SU-DHL-6 (cell line): ENCODE data around the gene CYP4F22.

Experiments used
- H2AFZ ChIP-seq: fragments of 200-600 bp; sonication (generic); 2 replicates; pipeline ENCODE4 v1.6.1; 2014; ENCODE audit warnings: low read depth, mild to moderate bottlenecking, moderate library complexity, mixed read lengths, antibody characterized with exemption, low read length; ENCODE audit not compliant: severe bottlenecking
- H3F3A ChIP-seq: fragments of 200-600 bp; shearing (Covaris generic); 2 replicates; pipeline ENCODE4 v1.6.0; 2016; ENCODE audit warnings: antibody characterized with exemption, mild to moderate bottlenecking; ENCODE audit not compliant: insufficient read depth
- H3K27ac ChIP-seq: fragments of 200-600 bp; sonication (generic); 2 replicates; pipeline ENCODE4 v1.5.1; 2016; ENCODE audit warnings: low read depth, mild to moderate bottlenecking, low read length, moderate library complexity, mixed read lengths
- H3K27me3 ChIP-seq: fragments of 200-600 bp; sonication (generic), shearing (Covaris generic); 2 replicates; pipeline ENCODE4 v1.6.0; 2014; ENCODE audit warnings: mild to moderate bottlenecking, low read length
- H3K36me3 ChIP-seq: fragments of 200-600 bp; sonication (generic); 2 replicates; pipeline ENCODE4 v1.6.1; 2014; ENCODE audit warnings: mild to moderate bottlenecking, low read length, mixed read lengths
- H3K4me2 ChIP-seq: fragments of 300-600, 200-600 bp; shearing (Covaris generic), sonication (generic); 2 replicates; pipeline ENCODE4 v1.6.0; 2014; ENCODE audit warnings: low read length, low read depth, mild to moderate bottlenecking; ENCODE audit not compliant: poor library complexity, severe bottlenecking
- H3K4me3 ChIP-seq: fragments of 200-600 bp; sonication (generic); 2 replicates; pipeline ENCODE4 v1.5.1; 2014; ENCODE audit warnings: antibody characterized with exemption, low read length, mild to moderate bottlenecking, mixed read lengths; ENCODE audit not compliant: insufficient read depth, poor library complexity, severe bottlenecking
- H3K79me2 ChIP-seq: fragments of 200-600 bp; sonication (generic); 2 replicates; pipeline ENCODE4 v1.6.1; 2014; ENCODE audit warnings: mild to moderate bottlenecking, low read length, moderate library complexity; ENCODE audit not compliant: insufficient read depth
- H3K9ac ChIP-seq: fragments of 200-600 bp; sonication (generic); 2 replicates; pipeline ENCODE4 v1.7.0; 2014; ENCODE audit warnings: mild to moderate bottlenecking, low read length
- H3K9me2 ChIP-seq: fragments of 200-600 bp; sonication (generic); replicated peaks from 2 replicates; pipeline ENCODE4 v1.6.1; 2014; ENCODE audit warnings: low read length; ENCODE audit not compliant: insufficient read depth
- H3K9me3 ChIP-seq: fragments of 200-600 bp; sonication (generic); 2 replicates; pipeline ENCODE4 v1.6.1; 2014; ENCODE audit warnings: low read length, mixed read lengths; ENCODE audit not compliant: insufficient read depth
- H4K20me1 ChIP-seq: fragments of 200-600 bp; sonication (generic); 2 replicates; pipeline ENCODE4 v1.6.1; 2014; ENCODE audit warnings: low read depth, mild to moderate bottlenecking, antibody characterized with exemption, low read length, moderate library complexity, mixed read lengths
- CTCF ChIP-seq: fragments of 200-600 bp; sonication (generic); IDR thresholded peaks from one replicate; pipeline ENCODE4 v1.5.1; 2017; ENCODE audit warnings: antibody characterized with exemption, mild to moderate bottlenecking, low read length, moderate library complexity; ENCODE audit not compliant: insufficient read depth, poor library complexity, severe bottlenecking
- EZH2phosphoT487 ChIP-seq: fragments of 200-600 bp; sonication (generic), shearing (Covaris generic); conservative IDR thresholded peaks from 2 replicates; pipeline ENCODE4 v1.6.1; 2018; ENCODE audit warnings: mild to moderate bottlenecking, antibody characterized with exemption, low read length, moderate library complexity, mixed read lengths

CYP4F22 gene

DNA sequence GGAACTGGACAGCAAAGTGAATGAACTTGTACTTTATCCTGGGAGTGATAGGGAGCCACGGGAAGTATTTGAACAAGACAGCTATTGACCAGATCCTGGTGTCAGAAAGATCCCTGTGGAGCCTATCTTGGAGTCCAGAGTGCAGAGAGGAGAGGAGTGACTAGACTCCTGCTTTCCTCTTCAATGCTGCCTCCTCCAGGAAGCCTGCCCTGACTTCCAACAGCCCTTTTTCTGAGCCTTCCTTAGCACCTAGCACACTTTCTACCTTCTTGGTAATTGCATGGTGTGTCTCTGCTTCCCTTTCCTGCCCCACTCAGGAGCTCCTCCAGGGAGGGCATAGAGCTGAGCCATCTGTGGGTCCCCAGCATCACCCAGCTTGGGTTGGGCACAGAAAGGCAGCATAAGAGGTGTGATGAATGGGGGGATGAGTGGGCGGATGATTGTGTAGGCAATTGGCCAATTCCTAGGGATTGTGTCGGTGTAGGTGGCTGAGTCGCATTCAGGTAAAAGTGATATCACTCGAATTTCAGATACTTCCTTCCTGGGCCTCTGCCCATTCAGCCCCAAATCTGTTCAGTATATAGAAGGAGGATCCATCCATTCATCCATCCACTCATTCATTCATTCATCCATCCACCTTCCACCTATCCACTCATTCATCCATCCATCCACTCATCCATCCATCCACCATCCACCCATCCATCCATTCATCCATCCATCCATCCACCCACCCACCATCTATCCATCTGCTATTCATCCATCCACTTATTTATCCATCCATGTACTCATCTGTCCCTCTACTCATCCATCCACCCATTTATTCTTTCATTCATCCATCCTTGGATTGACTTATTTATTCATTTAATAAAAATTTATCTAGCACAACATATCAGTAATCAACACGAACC is 26.9 kb downstream of the CYP4F22 start:
- Histone ChIP-seq H3K9me2 (no peaks in the 10 kb centered on the region), H3K4me2 (no peak overlapping the region), H3K27me3 (no peaks in the 10 kb centered on the region), H3K27ac (no peak overlapping the region), H3K9me3 (peaks cover 5% of the 10 kb centered on the region; the same call in 1 of the 2 replicates), H3K4me3 (no peak overlapping the region), H3K36me3 (no peaks in the 10 kb centered on the region), H3K79me2 (no peaks in the 10 kb centered on the region), H3F3A (no peaks in the 10 kb centered on the region), H4K20me1 (no peaks in the 10 kb centered on the region), H3K9ac (no peak overlapping the region), H2AFZ (no peak overlapping the region)
- no peak for TF ChIP-seq CTCF

- H3K4me3 ChIP-seq, result no peak overlapping the region
- H3F3A ChIP-seq, result no peaks in the 10 kb centered on the region
- H3K79me2 ChIP-seq, result no peaks in the 10 kb centered on the region
- no peak for TF ChIP-seq CTCF
- no peak for TF ChIP-seq EZH2phosphoT487
- no peak overlapping the region for H2AFZ ChIP-seq
- no peak overlapping the region for H3K9ac ChIP-seq
- H3K9me3 ChIP-seq, result no peaks in the 10 kb centered on the region
- H3K27me3 ChIP-seq, result no peaks in the 10 kb centered on the region
- H3K36me3 ChIP-seq, result no peaks in the 10 kb centered on the region
- no peak overlapping the region for H3K4me2 ChIP-seq
- H4K20me1 ChIP-seq, result no peaks in the 10 kb centered on the region
- no peaks in the 10 kb centered on the region for H3K9me2 ChIP-seq
- no peak overlapping the region for H3K27ac ChIP-seq
Observed at GRCh38 chr19:15536350-15536749, 28.0 kb downstream of the CYP4F22 start.

DNA sequence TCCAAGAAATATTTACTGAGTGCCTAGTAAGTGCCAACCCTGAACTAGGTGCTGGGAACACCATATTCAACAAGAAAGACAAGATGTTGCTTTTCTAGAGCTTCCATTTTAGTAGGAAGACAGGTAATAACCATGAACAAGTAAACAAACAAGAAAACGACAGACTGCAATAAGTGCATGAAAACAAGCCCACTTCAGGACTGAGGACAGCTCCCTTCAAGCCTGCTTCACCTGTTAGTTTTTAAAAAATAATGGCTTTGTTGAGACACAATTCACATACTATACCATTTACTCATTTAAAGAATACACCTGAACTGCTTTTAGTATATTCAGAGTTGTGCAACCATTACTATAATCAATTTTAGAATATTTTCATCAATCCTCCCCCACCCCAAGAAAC is 30.4 kb downstream of the CYP4F22 start:
- no peak overlapping the region for H2AFZ ChIP-seq
- no peak overlapping the region for H3K4me2 ChIP-seq
- H4K20me1 ChIP-seq, result no peaks in the 10 kb centered on the region
- H3K9ac ChIP-seq, result no peak overlapping the region
- no peaks in the 10 kb centered on the region for H3K9me2 ChIP-seq
- TF ChIP-seq CTCF, result no peak
- no peak for TF ChIP-seq EZH2phosphoT487
- no peak overlapping the region for H3K27ac ChIP-seq
- H3K79me2 ChIP-seq, result no peaks in the 10 kb centered on the region
- H3K27me3 ChIP-seq, result no peaks in the 10 kb centered on the region
- no peaks in the 10 kb centered on the region for H3K9me3 ChIP-seq
- H3F3A ChIP-seq, result no peaks in the 10 kb centered on the region
- H3K4me3 ChIP-seq, result no peak overlapping the region
- H3K36me3 ChIP-seq, result no peaks in the 10 kb centered on the region
